ENCODE data around the gene RPL28. TPM values are rescaled to one million over a fixed set of nuclear protein-coding genes. Genes with fewer than 3 reads are reported as not detected.

The RPL28 gene
- total RNA-seq, 2 experiments from 2014 or later: 2,751 to 4,078 TPM

DNA sequence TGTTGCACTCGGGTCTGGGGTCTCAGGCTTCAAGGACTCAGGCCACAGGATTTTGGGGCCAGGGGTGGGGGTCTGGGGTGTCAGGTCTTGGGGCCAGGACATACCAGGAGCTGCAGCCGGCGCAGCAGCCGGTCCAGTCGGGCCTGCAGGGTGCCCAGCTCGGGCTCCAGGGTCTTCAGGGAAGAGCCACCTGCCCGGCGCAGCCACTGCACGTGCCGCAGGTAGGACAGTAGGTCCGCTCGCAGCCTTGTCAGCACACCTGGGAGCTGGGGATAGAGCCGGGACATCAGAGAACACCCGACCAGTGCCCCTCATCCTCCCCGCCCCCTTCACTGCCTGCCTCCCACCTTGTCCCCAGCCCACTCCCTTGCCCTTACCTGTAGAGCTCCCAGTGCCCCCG lies 17.6 kb upstream of the RPL28 start:
- CTCF ChIA-PET: no interaction called here

DNA sequence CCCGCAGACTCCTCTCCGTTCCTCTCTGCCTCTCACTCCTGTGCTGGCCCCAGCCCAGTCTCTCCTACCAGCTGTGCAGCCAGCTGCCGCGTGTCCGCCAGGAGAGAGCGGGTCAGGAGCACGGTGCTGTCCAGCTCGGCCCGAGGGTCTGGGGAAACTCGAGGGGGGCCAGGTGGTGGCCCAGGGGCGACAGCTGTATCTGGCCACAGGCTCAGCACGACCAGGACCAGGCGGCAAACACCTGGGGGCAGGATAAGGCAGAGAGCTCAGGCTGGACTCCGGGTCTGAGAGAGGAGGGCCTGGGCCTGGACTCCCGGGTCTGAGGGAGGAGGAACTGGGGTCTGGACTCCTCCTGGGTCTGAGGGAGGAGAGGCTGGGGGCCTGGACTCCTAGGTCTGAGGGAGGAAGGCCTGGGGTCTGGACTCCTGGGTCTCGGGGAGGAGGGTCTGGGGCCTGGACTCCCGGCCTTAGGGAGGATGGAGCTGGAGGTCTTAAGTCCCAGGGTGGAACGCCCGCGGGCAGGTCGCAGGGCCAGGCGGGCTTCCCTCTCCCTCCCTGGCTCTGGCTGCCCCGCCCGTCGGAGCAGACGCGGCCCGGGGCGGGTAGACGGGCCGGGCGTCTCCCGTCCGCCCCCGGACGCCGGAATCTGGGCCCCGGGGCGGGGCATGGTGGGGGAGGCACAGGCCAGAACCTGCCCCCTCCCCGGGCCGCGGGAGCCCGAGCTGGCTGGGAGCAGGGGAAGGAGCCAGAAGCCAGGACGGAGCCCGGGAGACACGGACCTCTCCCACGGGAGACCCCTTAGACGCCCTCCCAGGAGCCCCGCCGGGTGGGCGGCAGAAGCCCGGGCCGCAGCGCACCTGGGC lies 16.8 kb upstream of the RPL28 start:
- intact Hi-C loops (cut with DNase I, micrococcal nuclease): no loop called here
- Mint-ChIP-seq H3K27me3 (peaks cover 37% of the 10 kb centered on the region), H3K4me1 (peaks cover 5% of the 10 kb centered on the region), H3K4me3 (no peak overlapping the region), H3K9me3 (ENCODE audit: low read depth) (no peaks in the 10 kb centered on the region), H3K36me3 (ENCODE audit: low read depth) (no peaks in the 10 kb centered on the region), H3K27ac (no peak overlapping the region)
- ChIA-PET CTCF (interaction anchor here (0.6 to 0.8 kb wide), 2 partner anchors 28 to 78 kb away, joined by 3 to 5 read pairs; no protein-coding TSS in a partner anchor), POLR2A (interaction anchor here (0.6 to 0.8 kb wide), 2 partner anchors 13 to 14 kb away, joined by 3 to 5 read pairs; no protein-coding TSS in a partner anchor)
- DNase-seq: peak; percentile 49
- ATAC-seq: peak; percentile 56

More for the DNA sequence above, 17.6 kb upstream of the RPL28 start:
- H3K4me3 Mint-ChIP-seq: no peak overlapping the region
- H3K9me3 Mint-ChIP-seq (ENCODE audit: low read depth): no peaks in the 10 kb centered on the region
- H3K27ac Mint-ChIP-seq: no peak overlapping the region
- intact Hi-C loops (cut with DNase I, micrococcal nuclease): no loop called here
- POLR2A ChIA-PET: interaction anchor here (0.8 kb wide), 1 partner anchor 15 kb away, joined by 3 read pairs; no protein-coding TSS in a partner anchor
- ATAC-seq: no peak
- no peaks in the 10 kb centered on the region for H3K36me3 Mint-ChIP-seq (ENCODE audit: low read depth)
- DNase-seq: no peak
- H3K4me1 Mint-ChIP-seq: peaks cover 5% of the 10 kb centered on the region
- H3K27me3 Mint-ChIP-seq: peaks cover 33% of the 10 kb centered on the region

DNA sequence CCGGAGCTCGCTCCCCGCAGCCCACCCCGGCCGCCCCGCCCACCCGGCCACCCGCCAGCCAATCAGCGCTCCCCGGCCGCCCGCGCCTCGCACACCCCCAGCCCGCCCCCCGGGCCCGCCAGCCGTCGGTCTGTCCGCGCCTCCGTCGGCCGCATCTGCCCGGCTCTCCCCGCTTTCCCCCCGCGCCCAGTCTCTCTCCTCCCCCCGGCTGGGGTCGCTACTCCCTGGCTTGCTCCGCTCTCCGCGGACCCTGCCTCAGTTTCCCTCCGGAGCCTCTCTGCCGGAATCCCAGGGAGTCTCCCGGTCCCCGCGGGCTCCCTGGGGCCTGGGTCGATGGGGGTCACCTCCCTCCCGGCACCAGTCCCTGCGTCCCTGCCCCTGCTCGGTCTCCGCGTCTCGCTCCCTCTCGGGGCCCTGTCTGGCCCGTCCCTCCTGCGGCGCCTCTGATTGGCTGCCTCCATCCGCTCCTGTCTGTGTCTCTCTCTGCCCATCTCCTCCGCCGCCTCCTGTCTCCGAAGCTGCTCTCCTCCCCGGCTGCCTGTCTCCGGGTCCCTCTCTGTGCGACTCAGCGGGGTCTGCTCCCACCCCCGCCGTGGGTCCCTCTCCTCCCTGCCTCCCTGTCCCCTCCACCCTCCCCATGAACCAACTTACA lies 16.0 kb upstream of the RPL28 start:
- Mint-ChIP-seq H3K27me3 (peaks cover 37% of the 10 kb centered on the region), H3K4me3 (peak overlapping the region; percentile 58), H3K9me3 (ENCODE audit: low read depth) (no peaks in the 10 kb centered on the region), H3K36me3 (ENCODE audit: low read depth) (no peaks in the 10 kb centered on the region), H3K4me1 (peaks cover 5% of the 10 kb centered on the region), H3K27ac (no peak overlapping the region)
- ATAC-seq (peak; percentile 77), DNase-seq (peak; percentile 60)
- intact Hi-C loops (cut with DNase I, micrococcal nuclease): no loop called here
- ChIA-PET POLR2A (interaction anchor here (0.6 kb wide), 1 partner anchor 14 kb away, joined by 5 read pairs; no protein-coding TSS in a partner anchor), CTCF (interaction anchor here (0.8 kb wide), 1 partner anchor 29 kb away, joined by 3 read pairs; no protein-coding TSS in a partner anchor)

DNA sequence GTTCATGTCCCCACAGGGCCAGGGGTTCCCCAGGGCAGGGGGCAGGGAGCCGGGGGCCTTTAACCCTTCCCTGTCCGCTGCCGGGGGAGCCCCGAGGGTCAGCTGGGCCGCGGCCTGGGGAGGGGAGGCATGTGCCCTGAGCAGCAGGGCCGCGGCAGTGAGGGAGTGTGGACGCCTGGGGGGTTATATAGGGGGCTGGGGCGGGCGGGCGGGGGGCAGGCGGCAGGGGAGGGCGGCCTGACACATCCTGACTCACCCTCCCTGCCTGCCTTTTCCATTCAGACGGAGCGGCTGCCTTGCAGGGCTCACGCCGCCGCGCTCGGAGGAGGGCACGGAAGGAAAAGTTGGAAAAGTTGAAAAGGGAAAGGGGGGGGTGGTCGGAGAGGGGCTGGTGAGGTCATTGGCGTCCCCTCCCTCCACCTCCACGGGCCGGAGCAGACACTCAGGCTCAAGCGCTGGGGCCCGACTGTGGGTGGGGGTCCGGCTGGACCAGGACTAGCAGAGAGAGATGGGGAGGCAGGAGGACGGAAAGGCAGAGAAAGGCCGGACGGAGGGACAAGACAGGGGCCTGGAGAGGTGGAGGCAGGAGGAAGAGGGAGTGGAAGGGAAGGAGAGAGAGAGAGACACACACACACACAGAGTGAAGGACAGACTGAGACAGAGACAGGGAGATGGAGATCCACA lies 15.3 kb upstream of the RPL28 start, which contains the start of gene IL11:
Gene IL11 (minus strand): TSS at position 159 of the 684 bp plus-strand sequence. CDS start 153 bp downstream, at position 6.
- ATAC-seq (no peak), DNase-seq (no peak)
- Mint-ChIP-seq H3K9me3 (ENCODE audit: low read depth) (no peaks in the 10 kb centered on the region), H3K27me3 (peaks cover 35% of the 10 kb centered on the region), H3K4me3 (peak within 1 kb of the TSS; percentile 58), H3K4me1 (peaks cover 5% of the 10 kb centered on the region), H3K27ac (no peak within 1 kb of the TSS), H3K36me3 (ENCODE audit: low read depth) (no peaks in the 10 kb centered on the region)
- ChIA-PET POLR2A (no interaction called here), CTCF (no interaction called here)
- intact Hi-C loops (cut with DNase I, micrococcal nuclease): no loop called here

DNA sequence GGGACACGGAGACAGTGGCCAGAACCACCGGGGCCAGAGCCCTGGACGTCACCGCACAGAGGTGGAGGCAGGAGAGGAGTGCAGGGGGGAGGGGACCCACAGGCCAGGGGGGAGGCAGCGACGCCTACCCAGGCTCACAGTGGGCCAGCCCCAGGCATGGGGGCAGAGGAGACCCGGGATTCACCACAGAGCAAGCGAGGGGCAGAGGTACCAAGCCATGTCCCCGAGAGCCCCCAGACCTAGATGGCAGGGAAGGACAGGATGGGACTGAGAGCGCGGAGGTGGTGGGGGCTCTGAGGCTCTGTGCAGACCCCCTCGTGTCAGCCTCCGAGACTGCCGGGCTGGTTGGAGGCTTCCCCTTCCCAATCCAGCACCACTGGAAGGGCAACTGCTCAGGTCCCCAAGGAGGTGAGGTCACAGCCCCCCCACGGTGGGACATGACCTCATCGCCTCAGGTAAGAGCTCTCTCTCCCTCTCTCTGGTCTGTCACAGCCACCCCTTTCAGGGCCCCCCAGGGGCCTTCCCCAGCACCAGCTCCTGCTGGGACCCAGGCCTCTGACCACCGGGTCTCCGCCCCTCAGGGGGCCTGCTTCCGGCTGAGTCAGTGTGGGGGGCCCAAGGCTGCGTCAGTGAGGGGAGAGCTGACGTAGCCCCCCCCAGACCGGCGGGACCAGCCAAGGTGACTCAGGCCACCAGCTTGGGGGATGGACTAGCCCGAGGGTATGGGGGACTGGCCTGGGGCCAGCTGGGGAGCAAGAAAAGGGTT lies 13.2 kb upstream of the RPL28 start:
- H3K9me3 Mint-ChIP-seq (ENCODE audit: low read depth): no peaks in the 10 kb centered on the region
- DNase-seq: peak; percentile 36
- ATAC-seq: no peak
- H3K27ac Mint-ChIP-seq: no peak overlapping the region
- H3K36me3 Mint-ChIP-seq (ENCODE audit: low read depth): no peaks in the 10 kb centered on the region
- CTCF ChIA-PET: interaction anchor here (0.6 kb wide), 1 partner anchor 51 kb away, joined by 3 read pairs; no protein-coding TSS in a partner anchor
- intact Hi-C loops (cut with DNase I, micrococcal nuclease): no loop called here
- peaks cover 5% of the 10 kb centered on the region for H3K4me1 Mint-ChIP-seq
- H3K27me3 Mint-ChIP-seq: peaks cover 36% of the 10 kb centered on the region
- H3K4me3 Mint-ChIP-seq: no peak overlapping the region
- POLR2A ChIA-PET: no interaction called here

DNA sequence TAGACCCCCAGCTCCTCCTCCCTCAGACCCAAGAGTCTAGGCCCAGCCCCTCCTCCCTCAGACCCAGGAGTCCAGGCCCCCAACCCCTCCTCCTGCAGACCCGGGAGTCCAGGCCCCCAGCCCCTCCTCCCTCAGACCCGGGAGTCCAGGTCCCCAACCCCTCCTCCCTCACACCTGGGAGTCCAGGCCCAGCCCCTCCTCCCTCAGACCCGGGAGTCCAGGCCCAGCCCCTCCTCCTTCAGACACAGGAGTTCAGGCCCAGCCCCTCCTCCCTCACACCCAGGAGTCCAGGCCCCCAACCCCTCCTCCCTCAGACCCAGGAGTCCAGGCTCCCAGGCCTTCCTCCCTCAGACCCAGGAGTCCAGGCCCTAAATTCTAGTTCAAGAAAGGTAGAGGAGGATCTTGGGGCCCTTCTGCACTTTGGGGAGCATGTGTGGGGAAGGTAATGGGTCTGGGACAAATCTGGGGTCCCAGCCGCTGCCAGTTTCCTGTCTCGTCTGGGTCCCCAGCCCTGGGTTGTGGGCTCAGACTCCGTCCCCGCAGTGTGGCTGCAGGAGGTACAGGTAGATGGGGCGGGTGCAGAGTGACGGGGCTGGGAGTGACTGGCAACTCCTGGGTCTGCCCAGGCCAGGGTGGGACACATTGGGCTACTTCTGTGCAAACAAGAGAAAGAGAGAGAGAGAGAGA lies 12.3 kb upstream of the RPL28 start:
- POLR2A ChIA-PET: no interaction called here

DNA sequence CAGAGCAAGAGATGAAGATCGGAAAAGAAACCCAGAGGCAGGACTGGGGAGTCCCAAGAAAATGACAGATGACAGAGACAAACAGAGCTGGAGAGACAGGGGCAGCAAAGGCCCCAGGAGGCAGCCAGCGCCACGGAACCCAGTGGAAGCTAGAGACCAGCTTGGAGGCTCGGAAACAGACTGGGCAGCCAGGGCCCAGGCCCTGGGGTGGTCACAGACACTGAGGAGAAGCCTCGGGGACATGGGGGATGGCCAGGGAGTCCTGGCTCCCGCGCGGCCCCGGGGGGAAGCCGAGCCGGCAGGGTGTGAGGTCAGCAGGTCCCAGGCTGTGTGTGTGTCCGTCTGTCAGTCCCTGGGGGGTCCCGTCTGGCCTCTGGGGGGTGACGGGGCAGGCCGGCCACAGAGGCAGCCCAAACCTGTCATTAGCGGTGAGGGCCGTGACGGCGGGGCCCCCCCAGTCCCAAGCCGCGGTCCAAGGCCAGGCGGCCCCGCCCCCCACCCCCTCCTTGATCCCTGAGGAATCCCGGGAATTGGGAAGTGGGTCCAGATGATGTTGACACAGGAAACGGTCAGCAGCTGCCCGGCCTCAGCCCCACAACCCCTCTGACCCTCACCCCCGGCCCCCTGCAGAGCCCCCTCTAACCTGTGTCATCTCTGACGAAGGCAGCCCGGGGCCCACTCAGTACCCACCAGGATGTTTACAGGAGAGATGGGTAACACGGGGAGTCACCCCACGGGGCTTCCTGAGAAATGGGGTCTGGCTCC lies 11.6 kb upstream of the RPL28 start:
- H3K4me3 Mint-ChIP-seq: no peak overlapping the region
- intact Hi-C loops (cut with DNase I, micrococcal nuclease): no loop called here
- no peaks in the 10 kb centered on the region for H3K36me3 Mint-ChIP-seq (ENCODE audit: low read depth)
- ChIA-PET CTCF (no interaction called here), POLR2A (no interaction called here)
- H3K27me3 Mint-ChIP-seq: peaks cover 27% of the 10 kb centered on the region
- ATAC-seq: no peak
- no peaks in the 10 kb centered on the region for H3K9me3 Mint-ChIP-seq (ENCODE audit: low read depth)
- H3K27ac Mint-ChIP-seq: no peak overlapping the region
- no peak for DNase-seq
- H3K4me1 Mint-ChIP-seq: peaks cover 5% of the 10 kb centered on the region

More for the DNA sequence above, 12.3 kb upstream of the RPL28 start:
- Mint-ChIP-seq H3K4me3 (no peak overlapping the region), H3K4me1 (peaks cover 5% of the 10 kb centered on the region), H3K36me3 (ENCODE audit: low read depth) (no peaks in the 10 kb centered on the region), H3K27me3 (peaks cover 29% of the 10 kb centered on the region), H3K9me3 (ENCODE audit: low read depth) (no peaks in the 10 kb centered on the region), H3K27ac (no peak overlapping the region)
- CTCF ChIA-PET: interaction anchor here (0.6 kb wide), 1 partner anchor 52 kb away, joined by 3 read pairs; no protein-coding TSS in a partner anchor
- no peak for ATAC-seq
- intact Hi-C loops (cut with DNase I, micrococcal nuclease): no loop called here
- no peak for DNase-seq

DNA sequence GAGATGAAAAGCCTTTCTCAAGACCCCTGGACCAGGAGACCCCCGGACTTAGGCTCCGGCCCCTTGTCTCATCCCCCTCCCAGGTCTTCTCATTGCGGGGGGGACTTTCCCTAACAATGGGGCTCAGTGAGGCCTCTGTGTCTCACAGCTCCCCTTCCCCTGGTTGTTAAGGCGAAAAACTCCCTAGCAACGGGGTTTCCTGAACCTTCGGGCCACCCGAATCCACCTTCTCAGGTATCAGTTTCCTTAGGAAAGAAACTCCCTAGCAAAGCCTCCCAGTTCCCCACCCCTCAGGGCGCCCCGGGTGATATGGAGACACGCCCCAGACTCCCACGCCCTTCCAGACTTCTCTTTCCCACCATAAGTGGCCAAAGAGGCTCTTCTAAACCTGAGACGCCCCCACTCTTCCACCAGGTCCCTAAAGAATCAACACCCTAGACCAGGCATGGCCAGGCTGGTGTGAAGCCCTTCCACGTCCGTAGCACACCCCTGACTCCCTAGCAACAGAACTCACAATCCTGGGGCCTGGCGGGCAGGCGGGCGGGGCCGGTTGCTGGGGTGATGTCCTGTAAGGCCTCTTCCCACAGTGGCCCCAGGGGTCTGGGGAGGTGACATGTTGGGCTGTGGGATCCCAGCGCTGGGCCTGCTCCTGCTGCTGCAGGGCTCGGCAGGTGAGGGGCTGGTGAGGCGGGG lies 9.3 kb upstream of the RPL28 start, which contains the start of gene TMEM190:
Gene TMEM190 (plus strand): TSS at position 586 of the 693 bp plus-strand sequence. CDS start 28 bp downstream, at position 614.
- peaks cover 14% of the 10 kb centered on the region for H3K27me3 Mint-ChIP-seq
- H3K4me1 Mint-ChIP-seq: peaks cover under 1% of the 10 kb centered on the region
- H3K4me3 Mint-ChIP-seq: no peak within 1 kb of the TSS
- H3K36me3 Mint-ChIP-seq (ENCODE audit: low read depth): peaks cover 3% of the 10 kb centered on the region
- ChIA-PET POLR2A (no interaction called here), CTCF (interaction anchor here (0.5 to 0.9 kb wide), 2 partner anchors 54 to 70 kb away, joined by 3 read pairs; no protein-coding TSS in a partner anchor)
- DNase-seq (no peak), ATAC-seq (no peak)
- H3K27ac Mint-ChIP-seq: no peak within 1 kb of the TSS
- intact Hi-C loops (cut with DNase I, micrococcal nuclease): no loop called here
- H3K9me3 Mint-ChIP-seq (ENCODE audit: low read depth): no peaks in the 10 kb centered on the region

DNA sequence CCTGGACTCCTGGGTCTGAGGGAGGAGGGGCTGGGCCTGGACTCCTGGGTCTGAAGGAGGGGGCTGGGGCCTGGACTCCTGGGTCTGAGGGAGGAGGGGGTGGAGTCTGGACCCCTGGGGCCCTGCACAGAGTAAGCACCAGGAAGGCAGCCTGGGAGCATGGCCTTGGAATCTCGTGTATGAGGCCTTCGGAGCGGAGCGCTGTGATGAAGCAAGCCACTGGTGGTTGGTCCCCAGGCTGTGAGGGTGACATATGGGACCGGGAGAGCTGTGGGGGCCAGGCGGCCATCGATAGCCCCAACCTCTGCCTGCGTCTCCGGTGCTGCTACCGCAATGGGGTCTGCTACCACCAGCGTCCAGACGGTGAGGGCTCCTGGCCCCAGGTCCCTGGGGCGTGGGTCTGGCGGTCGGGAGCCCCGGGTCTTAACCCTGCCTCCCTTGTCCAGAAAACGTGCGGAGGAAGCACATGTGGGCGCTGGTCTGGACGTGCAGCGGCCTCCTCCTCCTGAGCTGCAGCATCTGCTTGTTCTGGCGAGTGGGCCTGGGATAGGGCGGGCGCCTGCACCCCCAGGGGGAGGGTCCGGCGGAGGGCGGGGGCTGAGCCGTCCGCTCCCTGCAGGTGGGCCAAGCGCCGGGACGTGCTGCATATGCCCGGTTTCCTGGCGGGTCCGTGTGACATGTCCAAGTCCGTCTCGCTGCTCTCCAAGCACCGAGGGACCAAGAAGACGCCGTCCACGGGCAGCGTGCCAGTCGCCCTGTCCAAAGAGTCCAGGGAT lies 8.2 kb upstream of the RPL28 start:
- DNase-seq: no peak
- Mint-ChIP-seq H3K36me3 (ENCODE audit: low read depth) (peaks cover 13% of the 10 kb centered on the region), H3K9me3 (ENCODE audit: low read depth) (no peaks in the 10 kb centered on the region), H3K27me3 (peaks cover 7% of the 10 kb centered on the region), H3K27ac (no peak overlapping the region), H3K4me1 (peaks cover 11% of the 10 kb centered on the region), H3K4me3 (no peak overlapping the region)
- ATAC-seq: no peak
- intact Hi-C loops (cut with DNase I, micrococcal nuclease): no loop called here
- POLR2A ChIA-PET: no interaction called here
- CTCF ChIA-PET: no interaction called here

All from activated CD4-positive, alpha-beta T cell treated with anti-CD3 and anti-CD28 coated beads for 36 hours (primary cell).